GM23338 (cell line): ENCODE measurements around the gene GIPC2.

ENCODE experiments used
- TF ChIP-seq, protein P1 (sequence below): IDR thresholded peaks from one replicate; pipeline ENCODE4 v1.6.1; 2018; ENCODE audit warnings: antibody characterized with exemption; ENCODE audit not compliant: unreplicated experiment
- TF ChIP-seq, protein P2 (sequence below), 2 experiments: fragments of 200-600 bp in 1 of 2; sonication (generic) in 1 of 2; conservative IDR thresholded peaks; 2 replicates each; pipeline versions ENCODE4 v1.5.1 to v1.6.1; 2016 to 2017; ENCODE audit warnings: antibody characterized with exemption in 2 of 2, low read depth in 2 of 2, mild to moderate bottlenecking in 2 of 2, moderate library complexity in 1 of 2

DNA sequence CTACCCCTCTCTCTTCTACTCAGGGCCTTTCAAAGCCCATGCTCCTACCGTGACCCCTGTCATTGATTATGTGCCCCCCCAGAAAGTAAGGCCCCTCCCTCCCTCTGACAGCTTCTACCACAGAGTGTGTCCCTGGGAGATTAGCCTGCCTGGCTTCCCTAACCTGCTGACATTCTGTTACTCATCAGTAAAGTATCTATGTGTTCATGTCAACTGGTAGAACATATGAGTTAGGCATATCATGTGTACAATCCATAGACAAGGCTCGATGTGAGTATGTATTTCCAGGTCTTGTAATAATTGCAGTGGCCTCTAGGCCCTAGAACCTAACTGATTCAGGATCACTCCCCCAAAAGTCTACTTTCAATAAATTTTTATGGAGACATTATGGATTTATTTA lies 120.0 kb downstream of the GIPC2 start:
- TF ChIP-seq, protein P1, sequence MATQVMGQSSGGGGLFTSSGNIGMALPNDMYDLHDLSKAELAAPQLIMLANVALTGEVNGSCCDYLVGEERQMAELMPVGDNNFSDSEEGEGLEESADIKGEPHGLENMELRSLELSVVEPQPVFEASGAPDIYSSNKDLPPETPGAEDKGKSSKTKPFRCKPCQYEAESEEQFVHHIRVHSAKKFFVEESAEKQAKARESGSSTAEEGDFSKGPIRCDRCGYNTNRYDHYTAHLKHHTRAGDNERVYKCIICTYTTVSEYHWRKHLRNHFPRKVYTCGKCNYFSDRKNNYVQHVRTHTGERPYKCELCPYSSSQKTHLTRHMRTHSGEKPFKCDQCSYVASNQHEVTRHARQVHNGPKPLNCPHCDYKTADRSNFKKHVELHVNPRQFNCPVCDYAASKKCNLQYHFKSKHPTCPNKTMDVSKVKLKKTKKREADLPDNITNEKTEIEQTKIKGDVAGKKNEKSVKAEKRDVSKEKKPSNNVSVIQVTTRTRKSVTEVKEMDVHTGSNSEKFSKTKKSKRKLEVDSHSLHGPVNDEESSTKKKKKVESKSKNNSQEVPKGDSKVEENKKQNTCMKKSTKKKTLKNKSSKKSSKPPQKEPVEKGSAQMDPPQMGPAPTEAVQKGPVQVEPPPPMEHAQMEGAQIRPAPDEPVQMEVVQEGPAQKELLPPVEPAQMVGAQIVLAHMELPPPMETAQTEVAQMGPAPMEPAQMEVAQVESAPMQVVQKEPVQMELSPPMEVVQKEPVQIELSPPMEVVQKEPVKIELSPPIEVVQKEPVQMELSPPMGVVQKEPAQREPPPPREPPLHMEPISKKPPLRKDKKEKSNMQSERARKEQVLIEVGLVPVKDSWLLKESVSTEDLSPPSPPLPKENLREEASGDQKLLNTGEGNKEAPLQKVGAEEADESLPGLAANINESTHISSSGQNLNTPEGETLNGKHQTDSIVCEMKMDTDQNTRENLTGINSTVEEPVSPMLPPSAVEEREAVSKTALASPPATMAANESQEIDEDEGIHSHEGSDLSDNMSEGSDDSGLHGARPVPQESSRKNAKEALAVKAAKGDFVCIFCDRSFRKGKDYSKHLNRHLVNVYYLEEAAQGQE: no peak
- TF ChIP-seq, protein P2, sequence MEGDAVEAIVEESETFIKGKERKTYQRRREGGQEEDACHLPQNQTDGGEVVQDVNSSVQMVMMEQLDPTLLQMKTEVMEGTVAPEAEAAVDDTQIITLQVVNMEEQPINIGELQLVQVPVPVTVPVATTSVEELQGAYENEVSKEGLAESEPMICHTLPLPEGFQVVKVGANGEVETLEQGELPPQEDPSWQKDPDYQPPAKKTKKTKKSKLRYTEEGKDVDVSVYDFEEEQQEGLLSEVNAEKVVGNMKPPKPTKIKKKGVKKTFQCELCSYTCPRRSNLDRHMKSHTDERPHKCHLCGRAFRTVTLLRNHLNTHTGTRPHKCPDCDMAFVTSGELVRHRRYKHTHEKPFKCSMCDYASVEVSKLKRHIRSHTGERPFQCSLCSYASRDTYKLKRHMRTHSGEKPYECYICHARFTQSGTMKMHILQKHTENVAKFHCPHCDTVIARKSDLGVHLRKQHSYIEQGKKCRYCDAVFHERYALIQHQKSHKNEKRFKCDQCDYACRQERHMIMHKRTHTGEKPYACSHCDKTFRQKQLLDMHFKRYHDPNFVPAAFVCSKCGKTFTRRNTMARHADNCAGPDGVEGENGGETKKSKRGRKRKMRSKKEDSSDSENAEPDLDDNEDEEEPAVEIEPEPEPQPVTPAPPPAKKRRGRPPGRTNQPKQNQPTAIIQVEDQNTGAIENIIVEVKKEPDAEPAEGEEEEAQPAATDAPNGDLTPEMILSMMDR (conservative IDR thresholded peaks at IDR 0.05; ENCODE audit: low read depth in 2 of 2): no peak
